Stimulated activated CD4-positive, alpha-beta T cell treated with anti-CD3 and anti-CD28 coated beads, Interleukin-4, amount 100 ng/mL, for 24 hours (primary cell): ENCODE data around the gene PRAMEF13.
"Not testable (repeated sequence)": the region's sequence is repeated elsewhere in the genome, so short reads cannot be mapped to it uniquely, and the experiment has no call there.

ENCODE experiments used
- DNase-seq: peaks from one replicate; pipeline ENCODE4 v3.0.0-alpha.2; 2020

Gene PRAMEF13

GRCh38 chr1:13155909-13156308 is 45.3 kb downstream of the PRAMEF13 start, which contains the start of gene PRAMEF26:
TSS of gene PRAMEF26 (minus strand) at chr1:13156009. CDS start at chr1:13153095, 2,914 bp downstream.
- DNase-seq: not testable (repeated sequence)
